GM18858 (cell line): ENCODE data around the gene CPXM2.

Experiments
- ATAC-seq: cut with Tn5 transposase; IDR thresholded peaks from one replicate; pipeline ENCODE4 v1.9.1; 2021; ENCODE audit not compliant: unreplicated experiment

Gene CPXM2

GRCh38 chr10:123878666-123879303 lies 12.8 kb downstream of the CPXM2 start:
- ATAC-seq: no peak

- ATAC-seq: no peak
These were observed 21.3 kb downstream of the CPXM2 start for GRCh38 chr10:123870260-123870659.

- ATAC-seq: no peak
These were observed 22.6 kb downstream of the CPXM2 start for GRCh38 chr10:123869020-123869414.

- no peak for ATAC-seq
These were observed 23.3 kb downstream of the CPXM2 start for GRCh38 chr10:123868038-123869019.

GRCh38 chr10:123865880-123866279 lies 25.7 kb downstream of the CPXM2 start:
- no peak for ATAC-seq

- ATAC-seq: no peak
These were observed 26.3 kb downstream of the CPXM2 start for GRCh38 chr10:123865350-123865749.

- no peak for ATAC-seq
These were observed 26.7 kb downstream of the CPXM2 start for GRCh38 chr10:123864923-123865322.

GRCh38 chr10:123863721-123864482 lies 27.7 kb downstream of the CPXM2 start:
- no peak for ATAC-seq

GRCh38 chr10:123863183-123863575 lies 28.4 kb downstream of the CPXM2 start:
- no peak for ATAC-seq

- ATAC-seq: no peak
These were observed 29.0 kb downstream of the CPXM2 start for GRCh38 chr10:123862421-123863182.

GRCh38 chr10:123860856-123861255 lies 30.8 kb downstream of the CPXM2 start:
- ATAC-seq: no peak

- no peak for ATAC-seq
These were observed 31.4 kb downstream of the CPXM2 start for GRCh38 chr10:123860209-123860608.

- ATAC-seq: no peak
These were observed 32.0 kb downstream of the CPXM2 start for GRCh38 chr10:123859653-123860050.

GRCh38 chr10:123858907-123859652 lies 32.5 kb downstream of the CPXM2 start:
- no peak for ATAC-seq

- no peak for ATAC-seq
These were observed 33.4 kb downstream of the CPXM2 start for GRCh38 chr10:123858077-123858681.

- ATAC-seq: no peak
These were observed 34.0 kb downstream of the CPXM2 start for GRCh38 chr10:123857616-123858015.

GRCh38 chr10:123855008-123855684 lies 36.5 kb downstream of the CPXM2 start:
- ATAC-seq: no peak

GRCh38 chr10:123854498-123854897 lies 37.1 kb downstream of the CPXM2 start:
- ATAC-seq: no peak

- ATAC-seq: no peak
These were observed 37.6 kb downstream of the CPXM2 start for GRCh38 chr10:123854003-123854402.
